H9 (cell line): ENCODE data around the gene CAB39. TPM values are rescaled to one million over a fixed set of nuclear protein-coding genes. Genes with fewer than 3 reads are reported as not detected.
A peak's percentile ranks its signal among the peaks of the same experiment; 100 is the strongest.

ENCODE experiments used
- DNase-seq: peaks from one replicate; pipeline ENCODE4 v3.0.0-alpha.2; 2017
- H2AFZ ChIP-seq: one replicate; pipeline ENCODE4 v1.6.1; 2013; ENCODE audit warnings: mild to moderate bottlenecking, low read length, control low read depth, moderate library complexity
- H2AK5ac ChIP-seq: 2 replicates; pipeline ENCODE4 v1.6.1; 2013; ENCODE audit warnings: low read length, control low read depth, mixed read lengths; ENCODE audit not compliant: insufficient read length
- H2BK120ac ChIP-seq: one replicate; pipeline ENCODE4 v1.6.1; 2013; ENCODE audit warnings: low read depth, mild to moderate bottlenecking, low read length, control low read depth, inconsistent platforms; ENCODE audit not compliant: poor library complexity, severe bottlenecking
- H2BK12ac ChIP-seq: 2 replicates; pipeline ENCODE4 v1.6.1; 2013; ENCODE audit warnings: low read length, control low read depth, mixed read lengths, low read depth; ENCODE audit not compliant: insufficient read length
- H2BK15ac ChIP-seq: 2 replicates; pipeline ENCODE4 v1.6.1; 2013; ENCODE audit warnings: low read depth, low read length, control low read depth
- H2BK20ac ChIP-seq: one replicate; pipeline ENCODE4 v1.6.1; 2013; ENCODE audit warnings: low read depth, mild to moderate bottlenecking, low read length, control low read depth, inconsistent platforms; ENCODE audit not compliant: poor library complexity, severe bottlenecking
- H2BK5ac ChIP-seq: 2 replicates; pipeline ENCODE4 v1.6.1; 2013; ENCODE audit warnings: low read length, control low read depth, mixed read lengths; ENCODE audit not compliant: insufficient read length
- H3K14ac ChIP-seq: 2 replicates; pipeline ENCODE4 v1.6.1; 2013; ENCODE audit warnings: low read length, control low read depth; ENCODE audit not compliant: insufficient read depth
- H3K18ac ChIP-seq: 2 replicates; pipeline ENCODE4 v1.6.1; 2013; ENCODE audit warnings: low read depth, mild to moderate bottlenecking, mixed read lengths, low read length, control low read depth; ENCODE audit not compliant: insufficient read length
- H3K23ac ChIP-seq: 2 replicates; pipeline ENCODE4 v1.6.1; 2013; ENCODE audit warnings: low read length, control low read depth, mixed read lengths, low read depth; ENCODE audit not compliant: insufficient read length
- H3K23me2 ChIP-seq: 2 replicates; pipeline ENCODE4 v1.6.1; 2013; ENCODE audit warnings: low read depth, mild to moderate bottlenecking, mixed read lengths, low read length, control low read depth; ENCODE audit not compliant: insufficient read length, poor library complexity, severe bottlenecking
- H3K27ac ChIP-seq: 2 replicates; pipeline ENCODE4 v1.5.1; 2013; ENCODE audit warnings: low read length, control low read depth, mixed read lengths, low read depth; ENCODE audit not compliant: insufficient read length
- H3K27me3 ChIP-seq: 2 replicates; pipeline ENCODE4 v1.6.1; 2013; ENCODE audit warnings: low read length, control low read depth, inconsistent platforms; ENCODE audit not compliant: insufficient read depth
- H3K4ac ChIP-seq: 2 replicates; pipeline ENCODE4 v1.6.1; 2013; ENCODE audit warnings: low read depth, mild to moderate bottlenecking, control low read depth, inconsistent platforms, low read length, moderate library complexity
- H3K4me1 ChIP-seq: 2 replicates; pipeline ENCODE4 v1.6.1; 2013; ENCODE audit warnings: low read length, control low read depth, inconsistent platforms; ENCODE audit not compliant: insufficient read depth
- H3K4me2 ChIP-seq: 2 replicates; pipeline ENCODE4 v1.6.1; 2013; ENCODE audit warnings: low read length, control low read depth, mixed read lengths; ENCODE audit not compliant: insufficient read length, insufficient read depth
- H3K56ac ChIP-seq: 2 replicates; pipeline ENCODE4 v1.6.1; 2013; ENCODE audit warnings: low read depth, mild to moderate bottlenecking, mixed read lengths, low read length, control low read depth; ENCODE audit not compliant: insufficient read length
- H3K79me1 ChIP-seq: 2 replicates; pipeline ENCODE4 v1.6.1; 2013; ENCODE audit warnings: low read depth, mild to moderate bottlenecking, moderate library complexity, low read length, control low read depth, inconsistent platforms; ENCODE audit not compliant: insufficient read depth, poor library complexity, severe bottlenecking
- H3K79me2 ChIP-seq: 2 replicates; pipeline ENCODE4 v1.6.1; 2013; ENCODE audit warnings: low read length, control low read depth, inconsistent platforms; ENCODE audit not compliant: insufficient read depth
- H3K9ac ChIP-seq: 2 replicates; pipeline ENCODE4 v1.6.1; 2013; ENCODE audit warnings: low read length, control low read depth, mixed read lengths; ENCODE audit not compliant: insufficient read length; ENCODE audit errors: extremely low read depth
- H3K9me3 ChIP-seq: one replicate; pipeline ENCODE4 v1.6.1; 2013; ENCODE audit warnings: low read depth, low read length, inconsistent platforms; ENCODE audit not compliant: control insufficient read depth
- H3T11ph ChIP-seq: one replicate; pipeline ENCODE4 v1.6.1; 2013; ENCODE audit warnings: mild to moderate bottlenecking, low read length, control low read depth, inconsistent platforms
- H4K20me1 ChIP-seq: one replicate; pipeline ENCODE4 v1.6.1; 2013; ENCODE audit not compliant: control insufficient read depth, insufficient read length, insufficient read depth
- H4K5ac ChIP-seq: 2 replicates; pipeline ENCODE4 v1.6.1; 2013; ENCODE audit warnings: low read depth, mild to moderate bottlenecking, mixed read lengths, low read length, control low read depth; ENCODE audit not compliant: insufficient read length
- H4K8ac ChIP-seq: replicated peaks from 2 replicates; pipeline ENCODE4 v1.6.1; 2013; ENCODE audit warnings: low read length, control low read depth, mixed read lengths, low read depth; ENCODE audit not compliant: insufficient read length
- H4K91ac ChIP-seq: 2 replicates; pipeline ENCODE4 v1.6.1; 2013; ENCODE audit warnings: low read depth, mild to moderate bottlenecking, moderate library complexity, mixed read lengths, low read length, control low read depth; ENCODE audit not compliant: insufficient read length
- H3K27ac Mint-ChIP-seq, 3 experiments: 2 replicates in 2 of 3; 3 replicates in 1 of 3; pipeline ENCODE4 v1.8.0; 2020 to 2021; ENCODE audit warnings: mixed read lengths in 3 of 3, mild to moderate bottlenecking in 1 of 3, moderate library complexity in 1 of 3
- H3K27me3 Mint-ChIP-seq: 2 replicates; pipeline ENCODE4 v1.8.0; 2021; ENCODE audit warnings: low read depth, mild to moderate bottlenecking, moderate library complexity, mixed read lengths
- H3K36me3 Mint-ChIP-seq, 3 experiments: 2 replicates in 2 of 3; 3 replicates in 1 of 3; pipeline ENCODE4 v1.8.0; 2020 to 2021; ENCODE audit warnings: low read depth in 3 of 3, mixed read lengths in 3 of 3; ENCODE audit not compliant: insufficient read depth in 1 of 3
- H3K4me1 Mint-ChIP-seq, 2 experiments: 2 replicates each; pipeline ENCODE4 v1.8.0; 2020; ENCODE audit warnings: mixed read lengths in 2 of 2
- H3K4me3 Mint-ChIP-seq, 2 experiments: 2 replicates in 1 of 2; 3 replicates in 1 of 2; pipeline ENCODE4 v1.8.0; 2020 to 2021; ENCODE audit warnings: mild to moderate bottlenecking in 2 of 2, mixed read lengths in 2 of 2, moderate library complexity in 1 of 2
- H3K9me3 Mint-ChIP-seq, 2 experiments: 2 replicates in 1 of 2; 3 replicates in 1 of 2; pipeline ENCODE4 v1.8.0; 2020; ENCODE audit warnings: mild to moderate bottlenecking in 2 of 2, mixed read lengths in 2 of 2, moderate library complexity in 1 of 2
- CTCF ChIP-seq: fragments of 200-600 bp; sonication (generic); conservative IDR thresholded peaks from 3 replicates; pipeline ENCODE4 v1.8.0; 2021; ENCODE audit warnings: antibody characterized with exemption, mild to moderate bottlenecking
- WGBS: extraction: QIAGEN DNeasy Blood & Tissue Kit; methylation state at CpG from one replicate; pipeline ENCODE4 v1.1.7; 2013; ENCODE audit warnings: missing lambda C conversion rate, low lambda C conversion rate, mixed read lengths; ENCODE audit not compliant: insufficient read length; ENCODE audit errors: extremely low coverage; 5-methylcytosine and 5-hydroxymethylcytosine counted together
- total RNA-seq: library from RNA; stranded (reverse); gene quantifications from 2 replicates; pipeline ENCODE4 v1.2.1, GENCODE V29; 2021

Gene CAB39
- total RNA-seq, 1 experiment from 2014 or later: 42.7 TPM

- Histone ChIP-seq H3K4ac (no peak overlapping the region), H3K9me3 (no peaks in the 10 kb centered on the region), H2AFZ (no peak overlapping the region), H4K20me1 (no peaks in the 10 kb centered on the region), H3T11ph (no peak overlapping the region), H3K79me2 (no peaks in the 10 kb centered on the region), H2BK15ac (no peak overlapping the region), H3K4me1 (peaks cover 4% of the 10 kb centered on the region; the same call in 1 of the 2 replicates), H4K91ac (no peak overlapping the region), H3K18ac (no peak overlapping the region), H2BK12ac (no peak overlapping the region), H2BK120ac (no peak overlapping the region), H3K23ac (no peak overlapping the region), H3K14ac (no peak overlapping the region), H4K5ac (no peak overlapping the region), H3K4me2 (no peak overlapping the region), H2BK5ac (no peak overlapping the region), H2BK20ac (no peak overlapping the region), H3K9ac (no peak overlapping the region), H3K56ac (no peak overlapping the region), H3K79me1 (no peaks in the 10 kb centered on the region), H2AK5ac (no peak overlapping the region), H3K27me3 (no peaks in the 10 kb centered on the region), H3K27ac (no peak overlapping the region), H3K23me2 (no peaks in the 10 kb centered on the region), H4K8ac (no peak overlapping the region)
- Mint-ChIP-seq H3K27ac (peak overlapping the region in 1 of 3 experiments; percentile 1; a peak in 4 of 7 replicates), H3K27me3 (peaks cover 4% of the 10 kb centered on the region), H3K9me3 (no peaks in the 10 kb centered on the region), H3K4me3 (no peak overlapping the region), H3K4me1 (peaks cover 5 to 11% of the 10 kb centered on the region in 2 experiments), H3K36me3 (no peaks in the 10 kb centered on the region)
- TF ChIP-seq CTCF: no peak
- no peak for DNase-seq
- WGBS: no CpG with 5 or more reads among the region's 5 CpGs
Observed at GRCh38 chr2:230687498-230687897, 25.1 kb upstream of the CAB39 start.
